Adrenal gland (tissue), 12 donors: ENCODE results near the gene VPS35L. TPM values are rescaled to one million over a fixed set of nuclear protein-coding genes. Genes with fewer than 3 reads are reported as not detected.

Experiments used
- DNase-seq, 7 donors: peaks; one replicate each; pipeline ENCODE4 v3.0.0-alpha.2; 2019 to 2020
- H3K27ac ChIP-seq, 5 donors: fragments of 200-600 bp; sonication (generic) in 4 of 5; 1 replicate in 3 of 5; 2 replicates in 2 of 5; pipeline versions ENCODE4 v1.5.1 to v1.8.0; 2016 to 2020; ENCODE audit warnings: mild to moderate bottlenecking in 1 of 5
- H3K27me3 ChIP-seq: fragments of 200-600 bp; 2 replicates; pipeline ENCODE4 v1.8.0; 2021
- H3K36me3 ChIP-seq, 2 donors: fragments of 200-600 bp; replicated peaks in 1 of 2; 1 replicate in 1 of 2; 2 replicates in 1 of 2; pipeline versions ENCODE4 v1.5.1 to v1.8.0; 2018 to 2022
- H3K4me1 ChIP-seq, 2 donors: fragments of 200-600 bp; replicated peaks in 1 of 2; 1 replicate in 1 of 2; 2 replicates in 1 of 2; pipeline versions ENCODE4 v1.5.1 to v1.8.0; 2018 to 2021
- H3K4me3 ChIP-seq, 4 donors: fragments of 200-600 bp; sonication (generic) in 3 of 4; one replicate each; pipeline ENCODE4 v1.5.1; 2016 to 2018
- H3K9me3 ChIP-seq, 3 donors: fragments of 200-600 bp; sonication (generic) in 1 of 3; replicated peaks in 1 of 3; 1 replicate in 2 of 3; 2 replicates in 1 of 3; pipeline versions ENCODE4 v1.5.1 to v1.8.0; 2016 to 2021
- POLR2A ChIP-seq, 2 donors: fragments of 450-650 bp; IDR thresholded peaks; one replicate each; pipeline ENCODE4 v1.6.1; 2017; ENCODE audit warnings: antibody characterized with exemption in 2 of 2, mild to moderate bottlenecking in 2 of 2, moderate library complexity in 1 of 2
- WGBS, 4 donors: extraction: QIAGEN DNeasy Blood & Tissue Kit in 2 of 4; methylation state at CpG; one replicate each; pipeline versions ENCODE4 v1.1.5 to v1.1.7; 2013 to 2017; 5-methylcytosine and 5-hydroxymethylcytosine counted together
- intact Hi-C, 2 donors: fragments of 100-400 bp; cut with DNase I; formaldehyde crosslinking; loops; one replicate each; pipeline versions ENCODE4 v1.14.1 to v1.15.0; 2022 to 2023
- polyA plus RNA-seq, 3 donors: library from polyadenylated mRNA; stranded (reverse); fragments of 200-250 nt in 2 of 3; fragments of 350-450 nt in 1 of 3; fragmentation: Illumina TruSeq in 1 of 3; extraction: RNeasy Lipid Tissue Mini Kit (QIAGEN cat#74804) in 1 of 3; gene quantifications; one replicate each; pipeline ENCODE4 v1.2.3, GENCODE V29; 2013 to 2014
- total RNA-seq, 9 donors: library from RNA; depleted of rRNA in 4 of 9; stranded (reverse); fragments of >200 nt in 4 of 9; fragments of 120-200 nt in 1 of 9; fragmentation: NEBNext Ultra II Directional in 1 of 9; extraction: Animal tissue kit (Norgen Biotek cat#: 25700) in 1 of 9; gene quantifications; one replicate each; pipeline versions ENCODE4 v1.1.0 to v1.2.4, GENCODE V29; 2013 to 2023
- TF ChIP-seq, protein P1 (sequence below), 6 experiments: fragments of 450-650 bp in 4 of 6; fragments of 200-600 bp in 2 of 6; sonication (generic) in 1 of 6; IDR thresholded peaks; 1 replicate in 5 of 6; 2 replicates in 1 of 6; pipeline versions ENCODE4 v1.5.1 to v1.8.0; 2016 to 2021; ENCODE audit warnings: antibody characterized with exemption in 6 of 6, mild to moderate bottlenecking in 2 of 6, moderate library complexity in 1 of 6
- donor health status: healthy with polysubstance abuse.
- donor health status: Bipolar disorder and iron deficiency.
- donor health status: DM: yes; HTN: yes; CAD: no.
- donor health status: DM: no; HTN: no; CAD: no.
- donor health status: DM: no; HTN: no; CAD: no.
- donor health status: DM: yes; HTN: yes; CAD: no.

Gene VPS35L
- total and polyA plus RNA-seq, 12 donors = 38.3 to 96.7 (median 66.9) TPM

DNA sequence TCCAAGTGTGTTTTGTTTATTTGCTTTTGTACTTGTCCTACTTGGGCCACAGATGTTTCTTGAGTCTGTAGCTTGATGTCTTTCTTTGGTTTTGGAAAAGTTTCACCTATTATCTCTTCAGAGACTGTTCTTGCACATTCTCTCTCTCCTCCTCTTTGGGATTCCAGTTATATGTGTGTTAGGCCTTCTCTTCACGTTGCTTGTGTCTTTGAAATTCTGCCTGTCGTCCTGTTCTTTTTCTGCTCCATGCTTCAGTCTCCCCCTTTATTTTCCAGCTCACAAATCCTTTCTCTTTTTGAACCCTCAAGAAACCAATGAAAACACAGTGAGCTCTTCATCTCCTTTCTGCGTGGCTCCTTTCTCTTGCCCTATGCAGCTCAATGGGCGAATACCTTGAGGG is 7.9 kb downstream of the VPS35L start:
- Histone ChIP-seq H3K36me3 (peaks cover 0 to 34% of the 10 kb centered on the region in 2 donors), H3K27ac (no peak overlapping the region), H3K4me3 (no peak overlapping the region), H3K27me3 (no peaks in the 10 kb centered on the region), H3K4me1 (no peaks in the 10 kb centered on the region), H3K9me3 (no peaks in the 10 kb centered on the region)
- WGBS, 4 donors = 88 to 99% (median 92%) methylated on average over 4 of the region's 4 CpGs
- no peak for DNase-seq
- intact Hi-C loops = no loop called here
- TF ChIP-seq, protein P1, sequence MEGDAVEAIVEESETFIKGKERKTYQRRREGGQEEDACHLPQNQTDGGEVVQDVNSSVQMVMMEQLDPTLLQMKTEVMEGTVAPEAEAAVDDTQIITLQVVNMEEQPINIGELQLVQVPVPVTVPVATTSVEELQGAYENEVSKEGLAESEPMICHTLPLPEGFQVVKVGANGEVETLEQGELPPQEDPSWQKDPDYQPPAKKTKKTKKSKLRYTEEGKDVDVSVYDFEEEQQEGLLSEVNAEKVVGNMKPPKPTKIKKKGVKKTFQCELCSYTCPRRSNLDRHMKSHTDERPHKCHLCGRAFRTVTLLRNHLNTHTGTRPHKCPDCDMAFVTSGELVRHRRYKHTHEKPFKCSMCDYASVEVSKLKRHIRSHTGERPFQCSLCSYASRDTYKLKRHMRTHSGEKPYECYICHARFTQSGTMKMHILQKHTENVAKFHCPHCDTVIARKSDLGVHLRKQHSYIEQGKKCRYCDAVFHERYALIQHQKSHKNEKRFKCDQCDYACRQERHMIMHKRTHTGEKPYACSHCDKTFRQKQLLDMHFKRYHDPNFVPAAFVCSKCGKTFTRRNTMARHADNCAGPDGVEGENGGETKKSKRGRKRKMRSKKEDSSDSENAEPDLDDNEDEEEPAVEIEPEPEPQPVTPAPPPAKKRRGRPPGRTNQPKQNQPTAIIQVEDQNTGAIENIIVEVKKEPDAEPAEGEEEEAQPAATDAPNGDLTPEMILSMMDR (IDR thresholded peaks at IDR 0.05) = no peak
- TF ChIP-seq POLR2A (IDR thresholded peaks at IDR 0.05) = no peak

DNA sequence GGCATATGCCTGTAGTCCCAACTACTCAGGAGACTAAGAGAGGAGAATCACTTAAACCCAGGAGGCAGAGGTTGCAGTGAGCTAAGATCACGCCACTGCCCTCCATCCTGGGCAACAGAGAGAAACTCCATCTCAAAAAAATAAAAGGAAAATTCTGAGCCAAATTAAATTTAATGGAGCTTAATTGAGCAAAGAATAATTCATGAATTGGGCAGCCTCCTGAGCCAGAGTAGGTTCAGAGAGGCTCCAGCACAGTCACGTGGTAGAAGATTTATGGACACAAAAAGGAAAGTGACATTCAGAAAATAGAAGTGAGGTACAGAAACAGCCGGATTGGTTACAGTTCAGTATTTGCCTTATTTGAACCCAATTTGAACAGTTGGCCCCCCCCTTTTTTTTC is 10.9 kb downstream of the VPS35L start:
- H3K27me3 ChIP-seq = no peaks in the 10 kb centered on the region
- peaks cover 0 to 58% of the 10 kb centered on the region in 2 donors for H3K36me3 ChIP-seq
- TF ChIP-seq, protein P1 (IDR thresholded peaks at IDR 0.05) = no peak
- intact Hi-C loops = no loop called here
- no peak overlapping the region for H3K4me3 ChIP-seq
- WGBS, 4 donors = 92 to 96% (median 94%) methylated on average over 3 of the region's 3 CpGs
- DNase-seq = no peak
- H3K4me1 ChIP-seq = no peaks in the 10 kb centered on the region
- no peak overlapping the region for H3K27ac ChIP-seq
- H3K9me3 ChIP-seq = no peaks in the 10 kb centered on the region

DNA sequence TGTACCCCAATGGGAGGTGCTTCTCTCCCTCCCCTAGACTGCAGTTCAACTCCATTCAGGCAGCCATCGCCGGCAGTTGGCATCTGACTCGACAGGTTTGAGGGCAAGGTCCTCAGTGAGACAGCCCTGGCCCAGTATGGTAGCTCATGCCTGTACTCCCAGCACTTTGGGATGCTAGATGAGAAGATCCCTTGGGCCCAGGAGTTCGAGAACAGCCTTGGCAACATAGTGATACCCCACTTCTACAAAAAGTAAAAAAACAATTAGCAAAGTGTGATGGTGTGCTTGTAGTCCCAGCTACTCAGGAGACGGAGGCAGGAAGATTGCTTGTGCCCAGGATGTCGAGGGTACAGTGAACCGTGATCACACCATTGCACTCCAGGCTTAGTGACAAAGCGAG is 12.1 kb downstream of the VPS35L start:
- H3K4me1 ChIP-seq = no peaks in the 10 kb centered on the region
- intact Hi-C loops = no loop called here
- TF ChIP-seq POLR2A (IDR thresholded peaks at IDR 0.05) = no peak
- TF ChIP-seq, protein P1 (IDR thresholded peaks at IDR 0.05) = no peak
- no peak for DNase-seq
- H3K36me3 ChIP-seq = peaks cover 0 to 70% of the 10 kb centered on the region in 2 donors
- H3K27me3 ChIP-seq = no peaks in the 10 kb centered on the region
- WGBS, 4 donors = 93 to 98% (median 94%) methylated on average over 5 to 8 of the region's 8 CpGs
- no peak overlapping the region for H3K4me3 ChIP-seq
- H3K9me3 ChIP-seq = no peaks in the 10 kb centered on the region
- H3K27ac ChIP-seq = no peak overlapping the region

DNA sequence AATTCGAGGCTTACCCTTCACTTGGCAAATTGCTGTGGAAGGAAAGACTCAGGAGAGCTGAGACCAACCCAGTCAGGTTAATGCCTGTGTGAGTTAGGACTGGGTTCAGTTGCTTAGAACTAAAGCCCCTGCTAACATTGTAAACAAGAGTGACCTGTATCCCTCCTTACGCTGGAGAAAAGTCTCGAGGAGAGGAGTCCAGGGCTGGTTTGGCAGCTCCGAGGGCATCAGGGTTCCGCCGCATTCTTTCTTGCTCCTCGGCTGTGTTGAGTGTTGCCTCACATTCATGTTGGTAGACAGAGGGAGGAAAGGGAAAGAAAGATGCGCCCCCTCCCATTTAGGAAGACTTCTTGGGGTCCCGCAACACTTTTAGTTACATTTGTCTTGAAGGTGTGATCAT is 18.5 kb downstream of the VPS35L start:
- TF ChIP-seq, protein P1 (IDR thresholded peaks at IDR 0.05) = no peak
- TF ChIP-seq POLR2A (IDR thresholded peaks at IDR 0.05) = no peak
- peak in 1 of 7 donors; percentile 14 for DNase-seq
- WGBS, 4 donors = 94 to 97% (median 95%) methylated on average over 9 of the region's 9 CpGs
- intact Hi-C loops = no loop called here
- no peaks in the 10 kb centered on the region for H3K4me1 ChIP-seq
- no peak overlapping the region for H3K4me3 ChIP-seq
- no peak overlapping the region for H3K27ac ChIP-seq
- peaks cover 0 to 93% of the 10 kb centered on the region in 2 donors for H3K36me3 ChIP-seq
- no peaks in the 10 kb centered on the region for H3K9me3 ChIP-seq
- H3K27me3 ChIP-seq = no peaks in the 10 kb centered on the region
